Activated effector memory CD4-positive, alpha-beta T cell treated with anti-CD3 and anti-CD28 coated beads, Interleukin-2, amount 50 U/mL, for 16 hours (primary cell): ENCODE measurements around the gene WNT9A.
A peak's percentile ranks its signal among the peaks of the same experiment; 100 is the strongest.
"Not testable (repeated sequence)": the region's sequence is repeated elsewhere in the genome, so short reads cannot be mapped to it uniquely, and the experiment has no call there.

ENCODE experiments used
- DNase-seq: peaks from one replicate; pipeline ENCODE4 v3.0.0-alpha.2; 2020

The WNT9A gene, protein sequence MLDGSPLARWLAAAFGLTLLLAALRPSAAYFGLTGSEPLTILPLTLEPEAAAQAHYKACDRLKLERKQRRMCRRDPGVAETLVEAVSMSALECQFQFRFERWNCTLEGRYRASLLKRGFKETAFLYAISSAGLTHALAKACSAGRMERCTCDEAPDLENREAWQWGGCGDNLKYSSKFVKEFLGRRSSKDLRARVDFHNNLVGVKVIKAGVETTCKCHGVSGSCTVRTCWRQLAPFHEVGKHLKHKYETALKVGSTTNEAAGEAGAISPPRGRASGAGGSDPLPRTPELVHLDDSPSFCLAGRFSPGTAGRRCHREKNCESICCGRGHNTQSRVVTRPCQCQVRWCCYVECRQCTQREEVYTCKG

GRCh38 chr1:227947676-227948492 lies at the start of gene WNT9A:
TSS of gene WNT9A (minus strand) at chr1:227947932. CDS start at chr1:227947887, 45 bp downstream.
- DNase-seq = peak; percentile 64

GRCh38 chr1:227996187-227996950 lies 48.6 kb upstream of the WNT9A start:
- no peak for DNase-seq

- no peak for DNase-seq
Measured at GRCh38 chr1:227994632-227995300, 47.0 kb upstream of the WNT9A start.

DNA sequence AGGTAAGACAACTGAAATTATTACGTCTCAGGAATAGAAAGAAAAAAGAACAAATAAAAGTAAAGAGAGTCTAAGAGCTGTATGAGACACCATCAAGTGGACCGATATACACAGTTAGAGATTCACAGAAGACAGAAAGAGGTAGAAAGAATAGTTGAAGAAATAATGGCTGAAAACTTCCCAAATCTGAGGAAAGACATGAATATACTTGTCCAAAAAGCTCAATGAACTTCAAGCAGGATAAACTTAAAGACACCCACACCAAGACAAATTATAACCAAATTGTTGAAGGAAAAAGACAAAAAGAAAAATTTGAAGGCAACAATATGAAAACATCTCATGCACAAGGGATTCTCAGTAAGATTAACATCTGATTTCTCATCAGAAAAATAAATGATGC lies 39.4 kb upstream of the WNT9A start:
- DNase-seq = no peak

- DNase-seq = not testable (repeated sequence)
Measured at GRCh38 chr1:227975583-227976283, 28.0 kb upstream of the WNT9A start.

- DNase-seq = not testable (repeated sequence)
Measured at GRCh38 chr1:227973724-227974288, 26.1 kb upstream of the WNT9A start.

DNA sequence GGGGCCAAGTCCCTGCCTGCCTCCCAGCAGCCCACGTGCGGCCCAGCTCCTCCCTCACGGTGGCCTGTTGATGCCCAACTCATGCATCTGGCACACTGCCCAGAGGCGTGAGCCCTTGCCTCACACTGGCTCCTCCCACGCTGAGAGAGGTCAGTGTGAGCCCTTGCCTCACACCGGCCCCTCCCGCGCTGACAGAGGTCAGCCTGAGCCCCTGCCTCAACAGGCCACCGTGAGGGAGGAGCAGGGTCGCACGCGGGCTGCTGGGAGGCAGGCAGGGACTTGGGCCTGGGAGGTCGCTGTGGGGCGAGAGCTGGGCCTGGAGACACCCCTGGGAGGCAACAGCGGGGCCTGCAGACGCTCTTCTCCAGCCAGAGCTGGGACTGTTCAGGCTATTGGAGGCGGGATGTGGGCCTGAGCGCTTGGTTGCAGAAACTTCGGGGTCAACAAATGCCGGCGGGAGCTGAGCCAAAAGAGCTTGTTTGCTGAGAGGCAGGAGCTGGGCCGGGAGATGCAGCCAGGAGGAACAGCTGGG lies 25.2 kb upstream of the WNT9A start:
- not testable (repeated sequence) for DNase-seq

DNA sequence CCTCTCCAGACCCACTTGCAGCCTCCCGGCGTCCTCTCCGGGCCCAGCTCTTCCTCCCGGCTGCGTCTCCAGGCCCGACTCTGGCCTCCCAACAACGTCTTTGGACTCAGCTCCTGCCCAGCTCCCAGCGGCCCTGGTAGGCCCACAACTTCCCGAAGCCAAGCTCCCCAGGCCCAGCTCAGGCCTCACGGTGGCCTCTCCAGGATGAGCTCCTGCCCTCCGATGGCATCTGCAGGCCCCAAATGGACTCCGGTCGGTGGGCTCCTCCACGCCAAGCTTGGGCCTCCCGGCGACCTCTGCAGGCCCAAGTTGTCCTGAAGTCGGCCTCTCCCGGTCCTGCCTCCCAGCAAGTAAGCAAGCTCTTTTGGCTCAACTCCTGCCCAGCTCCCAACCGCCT lies 24.5 kb upstream of the WNT9A start:
- DNase-seq = not testable (repeated sequence)

DNA sequence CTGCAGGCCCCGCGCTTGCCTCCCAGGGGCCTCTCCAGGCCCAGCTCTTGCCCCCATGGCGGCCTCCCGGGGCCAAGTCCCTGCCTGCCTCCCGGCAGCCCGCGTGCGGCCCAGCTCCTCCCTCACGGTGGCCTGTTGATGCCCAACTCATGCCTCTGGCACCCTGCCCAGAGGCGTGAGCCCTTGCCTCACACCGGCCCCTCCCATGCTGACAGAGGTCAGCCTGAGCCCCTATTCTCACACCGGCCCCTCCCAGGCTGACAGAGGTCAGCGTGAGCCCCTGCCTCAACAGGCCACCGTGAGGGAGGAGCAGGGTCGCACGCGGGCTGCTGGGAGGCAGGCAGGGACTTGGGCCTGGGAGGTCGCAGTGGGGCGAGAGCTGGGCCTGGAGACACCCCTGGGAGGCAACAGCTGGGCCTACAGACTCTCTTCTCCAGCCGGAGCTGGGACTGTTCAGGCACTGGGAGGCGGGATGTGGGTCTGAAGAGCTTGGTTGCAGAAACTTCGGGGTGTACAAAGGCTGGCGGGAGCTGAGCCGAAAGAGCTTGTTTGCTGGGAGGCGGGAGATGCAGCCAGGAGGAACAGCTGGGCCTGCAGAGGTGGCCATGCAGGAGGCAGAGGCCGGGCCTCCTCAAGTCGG lies 24.0 kb upstream of the WNT9A start:
- not testable (repeated sequence) for DNase-seq

- not testable (repeated sequence) for DNase-seq
Measured at GRCh38 chr1:227971216-227971615, 23.5 kb upstream of the WNT9A start.

- DNase-seq = not testable (repeated sequence)
Measured at GRCh38 chr1:227970076-227970995, 22.6 kb upstream of the WNT9A start.

GRCh38 chr1:227967815-227968214 lies 20.1 kb upstream of the WNT9A start:
- peak; percentile 58 for DNase-seq

DNA sequence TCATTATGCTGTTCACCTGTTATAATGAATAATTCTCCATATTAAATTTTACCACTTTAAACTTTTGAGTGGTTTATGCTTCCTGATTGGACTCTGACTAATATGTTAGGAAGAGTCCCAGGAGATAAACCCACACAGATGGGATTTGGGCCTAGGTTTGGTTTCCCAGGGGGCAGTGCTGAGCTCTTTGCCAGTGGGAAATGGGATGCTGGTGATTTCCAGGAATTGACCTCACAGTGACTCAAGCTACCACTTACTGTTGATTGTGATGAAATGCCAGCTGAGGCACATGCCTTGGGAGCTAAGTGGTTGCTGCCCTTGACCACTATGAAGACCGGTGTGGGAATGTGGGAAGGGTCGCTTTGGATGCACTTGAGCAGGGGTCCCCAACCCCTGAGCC lies 19.0 kb upstream of the WNT9A start:
- not testable (repeated sequence) for DNase-seq

DNA sequence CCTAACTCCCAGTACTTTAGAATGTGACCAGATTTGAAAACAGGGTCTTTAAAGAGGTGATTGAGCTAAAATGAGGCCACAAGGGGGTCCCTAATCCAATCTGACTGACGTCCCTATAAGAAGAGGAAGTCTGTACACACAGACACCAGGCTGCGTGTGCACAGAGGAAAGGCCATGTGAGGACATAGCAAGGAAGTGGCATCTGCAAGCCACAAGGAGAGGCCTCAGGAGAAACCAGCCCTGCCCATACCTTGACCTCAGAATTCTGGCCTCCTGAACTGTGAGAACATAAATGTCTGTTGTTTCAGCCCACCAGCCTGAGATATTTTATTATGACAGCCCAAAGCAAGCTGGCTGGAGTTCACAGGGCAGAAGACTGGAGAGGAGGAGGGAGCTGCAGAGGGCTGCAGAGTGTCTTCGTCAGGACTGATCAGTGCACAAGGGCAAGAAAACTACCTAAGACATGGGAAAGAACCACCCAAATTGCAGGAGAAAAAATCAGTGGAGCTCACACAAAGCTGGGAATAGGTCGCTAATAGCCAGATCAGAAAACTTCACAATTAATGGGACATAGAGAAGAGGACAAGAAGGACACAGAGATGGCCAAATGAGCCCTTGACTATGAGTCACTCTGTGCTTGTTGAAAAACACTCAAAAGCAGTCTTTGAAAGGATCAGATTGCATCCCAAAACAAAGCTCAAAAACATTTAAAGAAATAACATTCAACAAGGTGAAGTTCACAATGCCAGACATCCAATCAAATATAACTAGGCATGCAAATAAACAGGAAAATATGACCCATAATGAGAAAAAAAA lies 14.1 kb upstream of the WNT9A start:
- peak; percentile 42 for DNase-seq

- DNase-seq = peak; percentile 37
Measured at GRCh38 chr1:227959325-227959860, 11.7 kb upstream of the WNT9A start.

DNA sequence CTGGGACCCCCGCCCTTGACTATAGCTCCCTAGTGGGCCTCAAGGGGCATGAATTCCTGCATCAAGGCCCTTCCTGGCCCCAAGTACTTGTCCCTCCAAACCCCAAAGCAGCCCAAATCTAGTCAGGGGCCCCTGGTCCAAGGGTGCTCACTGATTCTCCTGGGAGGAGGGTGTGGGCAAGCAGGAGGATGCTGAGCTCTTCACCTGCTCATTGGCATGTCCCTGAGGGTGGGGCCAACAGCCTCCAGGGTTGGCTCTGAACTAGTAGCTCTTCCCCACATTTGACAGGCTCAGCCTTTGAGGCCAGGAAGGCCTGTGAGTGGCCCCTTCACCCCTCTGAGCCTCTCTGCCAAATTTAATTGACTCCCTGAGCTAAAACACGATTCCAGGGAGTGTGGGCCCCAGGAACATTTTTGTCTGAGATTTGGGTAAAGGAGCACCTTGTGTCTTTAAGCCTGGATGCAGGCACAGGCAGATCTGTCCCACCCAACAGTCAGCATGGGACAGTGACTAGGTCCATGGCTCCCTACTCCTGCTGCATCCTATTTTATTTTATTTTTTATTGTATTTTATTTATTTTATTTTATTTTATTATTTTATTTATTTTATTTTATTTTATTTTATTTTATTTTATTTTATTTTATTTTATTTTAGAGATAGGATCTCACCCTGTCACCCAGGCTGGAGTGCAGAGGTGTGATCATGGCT lies 11.0 kb upstream of the WNT9A start:
- peak; percentile 41 for DNase-seq

DNA sequence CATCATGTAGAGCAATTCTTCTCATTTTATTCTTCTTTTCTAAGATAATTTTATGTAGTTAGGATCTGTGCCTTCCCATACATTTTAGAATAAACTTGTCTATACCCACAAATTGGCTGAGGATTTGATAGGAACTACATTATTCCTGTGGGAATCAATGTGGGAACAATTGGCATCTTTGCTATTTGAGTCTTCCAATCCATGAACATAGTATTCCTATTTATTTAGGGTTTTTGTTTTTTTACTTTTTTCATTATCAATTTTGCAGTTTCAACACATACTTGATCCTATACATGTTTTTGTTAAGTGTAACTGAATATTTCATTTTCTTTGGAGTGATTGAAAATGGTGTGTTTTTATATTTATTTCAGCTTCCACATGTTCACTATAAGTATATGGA lies 8.1 kb upstream of the WNT9A start:
- DNase-seq = no peak
